K562 (cell line): ENCODE results near the gene C6orf89. TPM values are rescaled to one million over a fixed set of nuclear protein-coding genes. Genes with fewer than 3 reads are reported as not detected.

Experiments
- BCL6 ChIP-seq: fragments of 250-450 bp; sonication (Bioruptor Pico); IDR thresholded peaks from 2 replicates; pipeline ENCODE4 v1.4.0; 2020
- CBX1 ChIP-seq: sonication (generic); IDR thresholded peaks from 2 replicates; pipeline ENCODE4 v1.6.1; 2016; ENCODE audit warnings: antibody characterized with exemption, low read depth, mild to moderate bottlenecking
- CCNT2 ChIP-seq: IDR thresholded peaks from 2 replicates; pipeline ENCODE4 v1.6.1; 2011; ENCODE audit warnings: borderline replicate concordance, low read depth, mild to moderate bottlenecking, moderate library complexity, mixed read lengths, low read length; ENCODE audit not compliant: insufficient read length; ENCODE audit errors: extremely low read depth
- CGGBP1 ChIP-seq: fragments of 250-450 bp; sonication (Bioruptor Pico); IDR thresholded peaks from 2 replicates; pipeline ENCODE4 v1.9.0; 2021; ENCODE audit warnings: mild to moderate bottlenecking
- E2F8 ChIP-seq: fragments of 450-650 bp; IDR thresholded peaks from 2 replicates; pipeline ENCODE4 v1.7.1; 2018; ENCODE audit warnings: mild to moderate bottlenecking, low read depth; ENCODE audit not compliant: partially characterized antibody
- MAFF ChIP-seq: IDR thresholded peaks from 2 replicates; pipeline ENCODE4 v1.6.1; 2012; ENCODE audit warnings: low read length, improper control_type of control experiment
- MAFK ChIP-seq: IDR thresholded peaks from 2 replicates; pipeline ENCODE4 v1.6.1; 2011; ENCODE audit warnings: low read length, improper control_type of control experiment
- NFATC3 ChIP-seq: fragments of 450-650 bp; IDR thresholded peaks from 2 replicates; pipeline ENCODE4 v1.6.1; 2017; ENCODE audit warnings: mild to moderate bottlenecking
- NKRF ChIP-seq: fragments of 450-650 bp; IDR thresholded peaks from 2 replicates; pipeline ENCODE4 v1.6.1; 2016; ENCODE audit warnings: borderline replicate concordance
- PHTF2 ChIP-seq: fragments of 250-450 bp; sonication (Bioruptor Pico); IDR thresholded peaks from 2 replicates; pipeline ENCODE4 v1.5.0; 2021; ENCODE audit warnings: mild to moderate bottlenecking
- RBBP5 ChIP-seq: fragments of 200-600 bp; sonication (generic); IDR thresholded peaks from 2 replicates; pipeline ENCODE4 v1.6.1; 2012; ENCODE audit warnings: borderline replicate concordance, mild to moderate bottlenecking, low read length, control low read depth, inconsistent platforms; ENCODE audit not compliant: insufficient read depth, poor library complexity, severe bottlenecking
- SNIP1 ChIP-seq: fragments of 450-650 bp; IDR thresholded peaks from 2 replicates; pipeline ENCODE4 v1.7.1; 2017; ENCODE audit warnings: low read depth, mild to moderate bottlenecking
- TGIF2 ChIP-seq: sonication (generic); formaldehyde crosslinking; IDR thresholded peaks from 2 replicates; pipeline ENCODE4 v1.8.1; 2022; ENCODE audit warnings: mild to moderate bottlenecking, missing genetic modification reagents, moderate library complexity
- THAP12 ChIP-seq: fragments of 250-450 bp; sonication (Bioruptor Pico); IDR thresholded peaks from 2 replicates; pipeline ENCODE4 v1.9.0; 2021; ENCODE audit warnings: mild to moderate bottlenecking, inconsistent platforms
- TSC22D4 ChIP-seq: fragments of 450-650 bp; IDR thresholded peaks from 2 replicates; pipeline ENCODE4 v1.6.1; 2016; ENCODE audit warnings: missing genetic modification characterization, missing biosample characterization, control low read depth
- ZFP36 ChIP-seq: fragments of 150-350 bp; IDR thresholded peaks from 2 replicates; pipeline ENCODE4 v1.6.1; 2018; ENCODE audit warnings: low read length, low read depth; ENCODE audit not compliant: partially characterized antibody
- ZNF3 ChIP-seq: fragments of 250-450 bp; sonication (Bioruptor Pico); IDR thresholded peaks from 2 replicates; pipeline ENCODE4 v1.5.0; 2021; ENCODE audit warnings: mild to moderate bottlenecking, moderate library complexity
- polyA plus RNA-seq, 8 experiments: library from polyadenylated mRNA; depleted of rRNA in 4 of 8; stranded (reverse) in 5 of 8; unstranded in 3 of 8; fragments of >200 nt; fragmentation: Nextera tagmentation in 2 of 8; fragmentation: Illumina TruSeq in 1 of 8; extraction: Ambion mirVana in 2 of 8; extraction: Trizol in 1 of 8; gene quantifications; 2 replicates each; pipeline versions ENCODE4 v1.2.1 to v1.2.3, GENCODE V29; 2011 to 2014; ENCODE audit warnings: inconsistent platforms in 1 of 8, missing spikeins in 1 of 8
- total RNA-seq, 7 experiments: library from RNA; depleted of rRNA in 6 of 7; stranded (reverse); fragments of >200 nt in 6 of 7; fragmentation: Illumina TruSeq in 2 of 7; extraction: Trizol in 2 of 7; gene quantifications; 2 replicates each; pipeline versions ENCODE4 v1.2.1 to v1.2.3, GENCODE V29; 2011 to 2021; ENCODE audit warnings: low replicate concordance in 1 of 7
- TF ChIP-seq, protein P1 (sequence below): sonication (generic); formaldehyde crosslinking; IDR thresholded peaks from 2 replicates; pipeline ENCODE4 v1.8.1; 2023; ENCODE audit warnings: mild to moderate bottlenecking, missing genetic modification reagents, moderate library complexity

C6orf89 gene
- total and polyA plus RNA-seq, 9 of the 15 experiments (the other 6 are each of a cell fraction or from before 2014, with no cell fraction given) = 35.2 to 111 (median 58.5) TPM

DNA sequence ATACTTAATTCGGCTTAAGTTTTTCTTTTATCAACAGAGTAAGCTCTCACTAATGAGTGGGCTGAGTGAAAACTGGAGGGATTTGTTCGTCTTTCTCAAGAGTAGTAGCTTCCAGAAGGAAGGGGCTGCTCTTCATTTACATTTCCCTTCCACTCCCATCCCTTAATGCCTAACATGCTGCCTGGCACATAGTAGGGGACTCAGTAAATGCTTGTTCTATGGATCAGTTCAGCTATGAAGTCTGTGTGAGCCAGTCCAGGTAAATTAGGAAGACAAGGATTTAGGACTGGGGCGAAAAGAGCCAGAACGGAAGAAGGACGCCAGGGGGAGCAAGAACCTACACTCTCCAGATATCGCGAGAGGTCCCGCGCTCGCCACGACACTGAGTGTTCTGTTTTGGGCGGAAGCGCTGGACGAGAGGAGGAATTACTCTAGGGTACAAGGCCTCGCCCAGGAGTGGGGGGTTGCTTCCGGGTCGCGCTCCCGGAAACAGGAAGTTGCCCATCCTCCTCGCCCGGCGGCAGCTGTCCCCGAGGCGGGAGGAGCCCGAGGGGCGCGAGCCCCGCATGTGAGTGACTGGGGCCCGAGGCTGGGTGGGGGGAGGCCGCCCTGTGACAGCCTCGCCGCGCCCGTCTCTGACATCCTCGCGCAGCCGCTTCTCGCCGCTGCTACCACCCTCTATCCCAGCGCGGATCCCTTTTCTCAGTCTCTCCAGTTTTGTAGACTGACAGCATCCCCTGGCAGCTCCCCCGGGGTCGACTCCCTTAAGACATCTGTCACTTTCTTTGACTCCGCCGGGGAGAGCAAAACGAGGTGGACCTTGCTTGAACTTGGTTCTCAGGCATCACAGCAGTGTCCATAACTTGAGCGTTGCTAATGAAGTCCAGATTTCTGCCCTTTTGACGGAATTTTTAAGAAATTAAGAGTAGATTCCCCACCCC lies at the start of gene C6orf89 (continued):
- peak; percentile 99 for TF ChIP-seq E2F8
- TF ChIP-seq THAP12 (CRISPR knock-in tag) = peak; percentile 86
- no peak for TF ChIP-seq ZFP36
- TF ChIP-seq ZNF3 (CRISPR knock-in tag) = no peak
- TF ChIP-seq CGGBP1 (CRISPR knock-in tag) = peak; percentile 78; the same call in 1 of the 2 replicates
- TF ChIP-seq TGIF2 = no peak; the same call in 1 of the 2 replicates
- TF ChIP-seq TSC22D4 (tag) = no peak
- peak; percentile 82 for TF ChIP-seq MAFF
- peak; percentile 15; the same call in 1 of the 2 replicates for TF ChIP-seq PHTF2 (CRISPR knock-in tag)
- peak; percentile 24; the same call in 1 of the 2 replicates for TF ChIP-seq MAFK
- TF ChIP-seq NKRF = peak; percentile 98
- no peak for TF ChIP-seq SNIP1
- no peak for TF ChIP-seq BCL6 (CRISPR knock-in tag)
- TF ChIP-seq, protein P1, sequence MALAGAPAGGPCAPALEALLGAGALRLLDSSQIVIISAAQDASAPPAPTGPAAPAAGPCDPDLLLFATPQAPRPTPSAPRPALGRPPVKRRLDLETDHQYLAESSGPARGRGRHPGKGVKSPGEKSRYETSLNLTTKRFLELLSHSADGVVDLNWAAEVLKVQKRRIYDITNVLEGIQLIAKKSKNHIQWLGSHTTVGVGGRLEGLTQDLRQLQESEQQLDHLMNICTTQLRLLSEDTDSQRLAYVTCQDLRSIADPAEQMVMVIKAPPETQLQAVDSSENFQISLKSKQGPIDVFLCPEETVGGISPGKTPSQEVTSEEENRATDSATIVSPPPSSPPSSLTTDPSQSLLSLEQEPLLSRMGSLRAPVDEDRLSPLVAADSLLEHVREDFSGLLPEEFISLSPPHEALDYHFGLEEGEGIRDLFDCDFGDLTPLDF (CRISPR knock-in tag) = peak; percentile 84; the same call in 1 of the 2 replicates
- TF ChIP-seq CBX1 = peak; percentile 82
- TF ChIP-seq CCNT2 = peak; percentile 86
- TF ChIP-seq NFATC3 = 0 out of 2 replicates have a peak, but pooled peaks have one; percentile 12
- TF ChIP-seq RBBP5 = peak; percentile 100
